CD4-positive, alpha-beta memory T cell (primary cell): ENCODE results near the gene PIF1. TPM values are rescaled to one million over a fixed set of nuclear protein-coding genes. Genes with fewer than 3 reads are reported as not detected.
"Not testable (repeated sequence)": the region's sequence is repeated elsewhere in the genome, so short reads cannot be mapped to it uniquely, and the experiment has no call there.

Source experiments
- CTCF ChIA-PET: fragments of 350-600 bp; sonication (Branson Sonifier 250); formaldehyde crosslinking; loops from one replicate; lab custom pipeline; 2021; ENCODE audit warnings: inconsistent platforms; ENCODE audit not compliant: partially characterized antibody; lab: Charles Lee
- POLR2A ChIA-PET: fragments of 350-600 bp; sonication (Branson Sonifier 250); formaldehyde crosslinking; loops from one replicate; lab custom pipeline; 2021; ENCODE audit not compliant: partially characterized antibody; lab: Charles Lee
- DNase-seq, 5 donors: peaks; one replicate each; pipeline versions ENCODE4 v3.0.0 to v3.0.0-alpha.2; 2020 to 2022; ENCODE audit warnings: mixed read lengths in 1 of 5
- H3K27ac ChIP-seq: one replicate; pipeline ENCODE4 v1.7.0; 2013; ENCODE audit warnings: low read depth, low read length
- H3K27me3 ChIP-seq: 2 replicates; pipeline ENCODE4 v1.7.0; 2013; ENCODE audit warnings: mild to moderate bottlenecking, low read length, moderate library complexity; ENCODE audit not compliant: insufficient read depth
- H3K36me3 ChIP-seq: 2 replicates; pipeline ENCODE4 v1.7.0; 2013; ENCODE audit warnings: mild to moderate bottlenecking, low read length, moderate library complexity; ENCODE audit not compliant: insufficient read depth
- H3K4me1 ChIP-seq: 2 replicates; pipeline ENCODE4 v1.7.0; 2013; ENCODE audit warnings: mild to moderate bottlenecking, low read length, moderate library complexity; ENCODE audit not compliant: insufficient read depth
- H3K4me3 ChIP-seq, 2 donors: one replicate each; pipeline ENCODE4 v1.7.0; 2013; ENCODE audit warnings: low read length in 2 of 2, mild to moderate bottlenecking in 1 of 2
- H3K9me3 ChIP-seq, 2 donors: one replicate each; pipeline ENCODE4 v1.7.0; 2013; ENCODE audit warnings: low read length in 2 of 2, control low read depth in 1 of 2; ENCODE audit not compliant: control insufficient read depth in 1 of 2
- H3K27ac Mint-ChIP-seq, 7 donors: one replicate each; pipeline ENCODE4 v1.8.0; 2020 to 2021; ENCODE audit warnings: mixed read lengths in 7 of 7, mild to moderate bottlenecking in 6 of 7, inconsistent platforms in 3 of 7, moderate library complexity in 3 of 7
- H3K27me3 Mint-ChIP-seq, 2 donors: one replicate each; pipeline ENCODE4 v1.8.0; 2020 to 2021; ENCODE audit warnings: mixed read lengths in 2 of 2
- H3K36me3 Mint-ChIP-seq, 2 donors: one replicate each; pipeline ENCODE4 v1.8.0; 2020 to 2021; ENCODE audit warnings: mixed read lengths in 2 of 2, inconsistent platforms in 1 of 2, mild to moderate bottlenecking in 1 of 2
- H3K4me1 Mint-ChIP-seq, 4 donors: one replicate each; pipeline ENCODE4 v1.8.0; 2020 to 2021; ENCODE audit warnings: mixed read lengths in 4 of 4, mild to moderate bottlenecking in 1 of 4
- H3K4me3 Mint-ChIP-seq, 8 donors: one replicate each; pipeline ENCODE4 v1.8.0; 2020 to 2021; ENCODE audit warnings: mixed read lengths in 8 of 8, mild to moderate bottlenecking in 7 of 8, moderate library complexity in 6 of 8, inconsistent platforms in 3 of 8
- H3K9me3 Mint-ChIP-seq, 8 donors: one replicate each; pipeline ENCODE4 v1.8.0; 2020 to 2021; ENCODE audit warnings: mixed read lengths in 8 of 8, mild to moderate bottlenecking in 5 of 8, inconsistent platforms in 3 of 8, moderate library complexity in 1 of 8
- intact Hi-C: fragments of 100-400 bp; cut with micrococcal nuclease; formaldehyde crosslinking; loops from one replicate; pipeline ENCODE4 v1.15.1; 2023
- polyA plus RNA-seq, 2 donors: library from polyadenylated mRNA; unstranded; fragments of 300-500 nt; fragmentation: Illumina TruSeq; gene quantifications; one replicate each; pipeline ENCODE4 v1.2.3, GENCODE V29; 2021
- total RNA-seq, 2 experiments: library from RNA; stranded (reverse); gene quantifications; one replicate each; pipeline ENCODE4 v1.2.3, GENCODE V29; 2021

The PIF1 gene
- total and polyA plus RNA-seq, 4 experiments from 2014 or later = 0.17 to 0.58 TPM; not detected in 2

DNA sequence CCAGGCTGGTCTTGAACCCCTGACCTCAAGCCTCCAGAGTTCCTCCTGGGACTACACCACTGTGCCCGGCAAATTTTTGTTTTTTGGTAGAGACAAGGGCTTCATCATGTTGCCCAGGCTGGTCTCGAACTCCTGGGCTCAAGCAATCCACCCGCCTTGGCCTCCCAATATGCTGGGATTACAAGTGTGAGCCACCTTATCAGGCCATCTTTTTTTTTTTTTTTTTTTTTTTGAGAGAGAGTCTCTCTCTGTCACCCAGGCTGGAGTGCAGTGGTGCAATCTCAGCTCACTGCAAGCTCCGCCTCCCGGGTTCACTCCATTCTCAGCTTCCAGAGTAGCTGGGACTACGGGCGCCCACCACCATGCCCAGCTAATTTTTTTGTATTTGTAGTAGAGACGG, 11.2 kb downstream of the PIF1 start:
- H3K9me3 Mint-ChIP-seq, intact Hi-C loops, H3K27ac ChIP-seq, H3K36me3 ChIP-seq, H3K4me1 Mint-ChIP-seq, POLR2A ChIA-PET, H3K9me3 ChIP-seq, H3K4me1 ChIP-seq, H3K27me3 ChIP-seq, H3K4me3 ChIP-seq, H3K4me3 Mint-ChIP-seq, H3K27me3 Mint-ChIP-seq, H3K36me3 Mint-ChIP-seq, DNase-seq, H3K27ac Mint-ChIP-seq: not testable (repeated sequence)
- CTCF ChIA-PET = interaction anchor here (0.7 to 1.0 kb wide), 3 partner anchors 8 to 625 kb away, joined by 3 to 5 read pairs (median 3); no protein-coding TSS in a partner anchor

DNA sequence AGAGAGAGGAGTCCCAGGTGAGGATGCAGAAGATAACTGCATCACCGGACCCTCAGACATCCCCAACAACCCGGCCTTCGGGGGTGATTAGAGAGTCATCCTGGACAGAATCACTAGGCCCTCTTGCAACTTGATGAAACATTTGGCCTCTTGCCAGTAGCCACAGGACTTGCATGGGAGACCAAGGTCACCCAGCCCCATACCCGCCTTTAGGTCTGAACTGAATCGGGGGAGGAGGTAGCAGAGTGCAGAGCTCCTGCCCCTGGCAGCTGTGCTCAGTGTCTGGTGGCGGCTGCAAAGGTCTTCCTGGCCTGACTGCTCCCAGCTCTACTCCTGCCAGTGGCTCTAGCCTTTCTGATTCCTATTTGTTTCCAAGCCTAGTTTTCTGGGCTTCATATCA, 12.4 kb downstream of the PIF1 start:
- H3K36me3 ChIP-seq = no peaks in the 10 kb centered on the region
- Mint-ChIP-seq H3K4me3 (no peak overlapping the region), H3K27me3 (no peaks in the 10 kb centered on the region), H3K27ac (peak overlapping the region in 1 of 7 donors; percentile 59), H3K36me3 (no peaks in the 10 kb centered on the region), H3K9me3 (peaks cover 0 to 1% (median 0%) of the 10 kb centered on the region in 8 donors), H3K4me1 (peaks cover 0 to 5% (median 2%) of the 10 kb centered on the region in 4 donors)
- intact Hi-C loops = no loop called here
- H3K27me3 ChIP-seq = no peaks in the 10 kb centered on the region
- H3K4me1 ChIP-seq = peaks cover 5% of the 10 kb centered on the region
- CTCF ChIA-PET = interaction anchor here (1.0 to 1.2 kb wide), 2 partner anchors 10 to 56 kb away, joined by 3 read pairs; no protein-coding TSS in a partner anchor
- H3K9me3 ChIP-seq = no peaks in the 10 kb centered on the region
- POLR2A ChIA-PET = no interaction called here
- no peak overlapping the region for H3K4me3 ChIP-seq
- no peak overlapping the region for H3K27ac ChIP-seq
- no peak for DNase-seq

DNA sequence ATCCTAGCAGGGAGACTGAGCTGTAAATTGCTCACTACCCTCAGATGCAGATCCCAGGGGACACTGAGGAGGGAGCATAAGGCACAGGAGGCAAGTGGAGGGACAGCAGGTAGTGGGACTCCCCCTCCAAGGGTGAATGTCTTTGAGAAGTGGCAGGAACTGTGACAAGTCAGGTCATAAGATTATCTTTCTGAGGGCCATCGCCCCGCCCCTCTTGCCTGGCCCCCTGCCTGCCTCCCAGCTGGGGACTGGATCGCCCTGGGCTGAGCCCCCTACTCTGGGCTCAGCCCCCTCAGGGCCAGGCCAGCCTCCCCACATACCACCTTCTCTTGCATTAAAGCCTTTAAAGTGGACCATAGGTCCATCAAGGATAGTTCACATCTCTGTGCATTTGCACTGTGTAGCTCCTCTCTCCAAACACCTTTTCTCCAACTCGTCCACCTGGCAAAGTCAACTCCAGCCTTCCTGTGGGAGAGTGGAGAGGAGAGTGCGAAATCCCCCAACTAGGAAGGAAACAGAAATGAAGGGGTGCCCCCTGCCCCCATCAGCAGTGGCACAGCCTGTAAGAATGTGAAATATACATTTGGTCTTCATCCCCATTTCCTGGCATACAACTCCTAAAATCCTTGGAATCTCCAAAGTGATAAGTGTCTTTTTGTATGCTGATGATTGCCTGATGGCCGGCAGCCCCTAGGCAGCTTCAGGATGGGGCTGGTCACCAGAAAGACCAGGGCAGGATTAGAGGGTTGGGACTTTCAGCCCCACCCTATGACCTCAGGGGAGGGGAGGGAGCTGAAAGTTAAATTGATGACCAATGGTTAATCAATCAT, 14.7 kb downstream of the PIF1 start:
- H3K9me3 Mint-ChIP-seq = peaks cover 0 to 1% (median 0%) of the 10 kb centered on the region in 8 donors
- Histone ChIP-seq H3K27ac (no peak overlapping the region), H3K36me3 (no peaks in the 10 kb centered on the region), H3K27me3 (no peaks in the 10 kb centered on the region), H3K4me1 (peaks cover 5% of the 10 kb centered on the region), H3K9me3 (no peaks in the 10 kb centered on the region), H3K4me3 (no peak overlapping the region)
- H3K27ac Mint-ChIP-seq = no peak overlapping the region
- no peaks in the 10 kb centered on the region for H3K36me3 Mint-ChIP-seq
- H3K4me1 Mint-ChIP-seq = peaks cover 0 to 5% (median 2%) of the 10 kb centered on the region in 4 donors
- ChIA-PET CTCF (interaction anchor here (0.7 to 4.1 kb wide), 27 partner anchors 9 to 129 kb away, joined by 3 to 29 read pairs (median 5); partner anchors contain the start of gene PLEKHO2), POLR2A (interaction anchor here (0.5 to 2.0 kb wide), 2 partner anchors 83 to 1644 kb away, joined by 3 to 10 read pairs; no protein-coding TSS in a partner anchor)
- no peak overlapping the region for H3K4me3 Mint-ChIP-seq
- intact Hi-C loops = loop anchor here (1.0 kb wide), 1 partner anchor 95 kb away; no protein-coding TSS in a partner anchor
- no peak for DNase-seq
- no peaks in the 10 kb centered on the region for H3K27me3 Mint-ChIP-seq

DNA sequence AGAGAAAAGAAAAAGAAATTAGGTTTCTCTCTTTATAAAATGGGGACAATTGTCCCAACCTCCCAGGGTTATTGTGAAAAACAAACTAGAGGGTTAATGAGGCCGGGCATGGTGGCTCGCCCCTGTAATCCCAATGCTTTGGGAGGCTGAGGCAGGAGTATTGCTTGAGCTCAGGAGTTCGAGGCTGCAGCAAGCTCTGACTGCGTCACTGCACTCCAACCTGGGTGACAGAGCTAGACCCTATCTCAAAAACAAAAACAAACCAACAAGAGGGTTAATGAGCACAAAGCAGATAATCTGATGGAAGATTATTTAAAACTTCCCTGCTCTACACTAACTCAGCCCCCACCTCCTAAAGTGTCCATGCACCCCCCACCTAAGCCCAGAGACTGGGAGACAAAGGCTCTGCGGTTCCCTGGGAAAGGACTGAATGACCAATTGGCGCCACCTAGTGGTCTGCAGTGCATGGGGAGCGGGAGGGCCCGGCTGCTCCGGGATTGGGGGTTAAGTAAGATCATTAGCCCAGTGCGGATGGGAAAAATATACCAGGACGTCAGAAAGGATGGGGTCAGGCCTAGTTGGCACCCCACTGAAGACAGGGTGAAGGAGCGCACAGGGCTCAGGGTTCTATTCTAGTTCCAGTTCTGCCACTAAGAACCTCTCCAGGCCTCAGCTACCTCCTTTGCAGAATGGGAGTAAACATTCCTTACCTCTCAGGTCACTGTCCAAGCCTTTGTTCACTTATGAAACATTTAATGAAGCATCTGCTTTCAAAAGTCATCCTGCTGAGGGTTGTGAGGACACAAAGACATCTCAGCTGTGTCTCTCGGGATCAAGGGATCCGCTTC, 15.6 kb downstream of the PIF1 start:
- Mint-ChIP-seq H3K36me3 (no peaks in the 10 kb centered on the region), H3K4me1 (peaks cover 0 to 5% (median 2%) of the 10 kb centered on the region in 4 donors), H3K9me3 (peaks cover 0 to 1% (median 0%) of the 10 kb centered on the region in 8 donors), H3K4me3 (no peak overlapping the region), H3K27ac (peak overlapping the region in 3 of 7 donors; percentile 18 to 68 (median 43)), H3K27me3 (no peaks in the 10 kb centered on the region)
- CTCF ChIA-PET = interaction anchor here (0.7 to 4.1 kb wide), 37 partner anchors 9 to 142 kb away, joined by 3 to 29 read pairs (median 4); partner anchors contain the start of genes PIF1 and PLEKHO2
- Histone ChIP-seq H3K36me3 (no peaks in the 10 kb centered on the region), H3K4me1 (peaks cover 5% of the 10 kb centered on the region), H3K4me3 (no peak overlapping the region), H3K27me3 (no peaks in the 10 kb centered on the region), H3K9me3 (no peaks in the 10 kb centered on the region), H3K27ac (no peak overlapping the region)
- intact Hi-C loops = loop anchor here (1.0 kb wide), 1 partner anchor 95 kb away; no protein-coding TSS in a partner anchor
- peak; percentile 42 to 58 (median 54) for DNase-seq
- POLR2A ChIA-PET = interaction anchor here (0.5 to 2.0 kb wide), 2 partner anchors 84 to 1645 kb away, joined by 3 to 10 read pairs; no protein-coding TSS in a partner anchor

DNA sequence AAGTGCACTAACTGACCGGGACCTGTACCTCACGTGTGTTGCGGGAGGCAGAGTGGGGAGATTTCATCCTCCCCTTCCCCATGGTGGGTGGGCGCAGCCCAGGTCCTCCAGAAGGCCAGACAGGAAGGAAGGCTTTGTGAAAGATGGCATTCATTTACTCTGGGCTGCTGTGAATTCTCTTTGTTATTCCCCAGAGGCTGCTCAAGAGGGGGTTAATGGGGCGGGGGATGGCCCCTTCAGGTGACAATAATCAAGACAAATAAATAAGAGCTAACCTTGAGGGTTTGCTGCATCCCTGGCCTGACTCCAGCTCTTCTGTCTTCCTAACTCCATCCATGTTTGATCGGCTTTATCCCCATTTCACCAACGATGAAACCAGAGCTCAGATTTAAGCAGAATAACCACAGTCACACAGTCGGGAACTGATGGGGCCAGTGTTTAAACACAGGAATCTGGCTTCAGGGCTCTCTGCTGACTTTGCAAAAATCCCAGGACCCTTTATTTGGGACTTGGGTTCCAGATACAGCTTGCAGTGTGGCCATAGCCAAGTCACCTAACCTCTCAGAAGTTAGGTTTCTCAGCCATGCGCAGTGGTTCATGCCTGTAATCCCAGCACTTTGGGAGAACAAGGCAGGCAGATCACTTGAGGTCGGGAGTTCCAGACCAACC, 16.5 kb downstream of the PIF1 start:
- ChIA-PET POLR2A (interaction anchor here (2.0 kb wide), 1 partner anchor 85 kb away, joined by 10 read pairs; no protein-coding TSS in a partner anchor), CTCF (interaction anchor here (0.7 to 4.1 kb wide), 28 partner anchors 8 to 141 kb away, joined by 3 to 29 read pairs (median 4); partner anchors contain the start of genes PIF1 and PLEKHO2)
- no peaks in the 10 kb centered on the region for H3K27me3 ChIP-seq
- Mint-ChIP-seq H3K36me3 (no peaks in the 10 kb centered on the region), H3K4me1 (peaks cover 0 to 5% (median 2%) of the 10 kb centered on the region in 4 donors), H3K9me3 (peaks cover 0 to 1% (median 0%) of the 10 kb centered on the region in 8 donors), H3K27me3 (no peaks in the 10 kb centered on the region), H3K27ac (peak overlapping the region in 1 of 7 donors; percentile 73), H3K4me3 (no peak overlapping the region)
- no peaks in the 10 kb centered on the region for H3K9me3 ChIP-seq
- DNase-seq = no peak
- intact Hi-C loops = no loop called here
- no peaks in the 10 kb centered on the region for H3K36me3 ChIP-seq
- no peak overlapping the region for H3K4me3 ChIP-seq
- peaks cover 5% of the 10 kb centered on the region for H3K4me1 ChIP-seq
- H3K27ac ChIP-seq = no peak overlapping the region

DNA sequence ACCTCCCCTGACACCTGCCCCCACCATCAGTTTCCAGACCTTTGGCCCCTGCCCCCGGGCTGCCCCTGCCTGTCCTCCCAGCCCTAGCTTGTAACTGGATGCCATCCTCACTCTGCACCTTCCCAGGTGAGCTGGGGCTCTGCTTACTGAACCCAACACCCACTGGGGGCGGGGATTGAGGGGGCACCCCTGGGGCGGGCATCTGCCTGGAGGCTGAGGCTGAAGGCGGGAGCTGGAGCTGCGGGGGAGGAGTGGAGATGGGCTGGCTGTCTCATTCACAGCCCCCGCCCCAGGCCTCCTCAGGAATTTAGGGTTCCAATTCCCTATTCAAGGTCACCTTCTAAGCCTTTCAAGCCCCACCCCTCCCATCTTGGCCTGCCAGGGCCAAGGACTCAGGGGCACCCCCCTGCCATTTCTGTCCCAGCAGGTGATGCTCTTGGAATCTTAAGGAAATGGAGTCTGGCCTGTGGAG, 17.7 kb downstream of the PIF1 start:
- Histone ChIP-seq H3K4me1 (peaks cover 5% of the 10 kb centered on the region), H3K27me3 (no peaks in the 10 kb centered on the region), H3K9me3 (no peaks in the 10 kb centered on the region), H3K27ac (no peak overlapping the region), H3K4me3 (no peak overlapping the region), H3K36me3 (no peaks in the 10 kb centered on the region)
- H3K4me3 Mint-ChIP-seq = no peak overlapping the region
- intact Hi-C loops = no loop called here
- CTCF ChIA-PET = interaction anchor here (0.6 to 2.9 kb wide), 5 partner anchors 13 to 87 kb away, joined by 3 to 29 read pairs (median 5); no protein-coding TSS in a partner anchor
- DNase-seq = no peak
- H3K27me3 Mint-ChIP-seq = no peaks in the 10 kb centered on the region
- H3K9me3 Mint-ChIP-seq = peaks cover 0 to 1% (median 0%) of the 10 kb centered on the region in 8 donors
- H3K36me3 Mint-ChIP-seq = no peaks in the 10 kb centered on the region
- H3K27ac Mint-ChIP-seq = no peak overlapping the region
- POLR2A ChIA-PET = no interaction called here
- H3K4me1 Mint-ChIP-seq = peaks cover 0 to 5% (median 2%) of the 10 kb centered on the region in 4 donors
